HCT116 (cell line): Measurements from ENCODE around the gene TTLL9. TPM values are rescaled to one million over a fixed set of nuclear protein-coding genes. Genes with fewer than 3 reads are reported as not detected.

Experiments
- ATAC-seq: fragments of 200-7000 bp; cut with Tn5 transposase; 2 replicates; pipeline ENCODE4 v1.9.1; 2020; ENCODE audit warnings: mild to moderate bottlenecking, moderate library complexity
- BruUV-seq: library from RNA; stranded (reverse); fragments of 400-500 nt; replicated peaks from 2 replicates; lab custom pipeline; 2021; lab: Mats Ljungman, UMichigan
- CTCF ChIA-PET: fragments of 300-600 bp; sonication (Branson Sonifier 250); formaldehyde crosslinking; loops from one replicate; lab custom pipeline; 2021; ENCODE audit warnings: antibody characterized with exemption; lab: Charles Lee
- POLR2A ChIA-PET: fragments of 300-600, 350-600 bp; sonication (Branson Sonifier 250); formaldehyde crosslinking; loops from one replicate; lab custom pipeline; 2021; ENCODE audit warnings: antibody characterized with exemption; lab: Charles Lee
- RAD21 ChIA-PET, 2 experiments: fragments of 300-600 bp; sonication (Branson Sonifier 250); formaldehyde crosslinking; loops; one replicate each; lab custom pipeline; 2023; ENCODE audit warnings: low total read pairs in 2 of 2; ENCODE audit not compliant: uncharacterized antibody in 2 of 2, unreplicated experiment in 2 of 2, low non-redundant PET in 1 of 2; lab: Charles Lee
- DNase-seq: peaks from one replicate; pipeline ENCODE4 v3.0.0-alpha.2; 2010; ENCODE audit warnings: low read depth, low spot score
- H2AFZ ChIP-seq: fragments of 200-600 bp; shearing (Covaris generic), sonication (generic); 2 replicates; pipeline ENCODE4 v1.6.1; 2017; ENCODE audit warnings: low read depth, mixed run types, mixed read lengths, antibody characterized with exemption, low read length; ENCODE audit not compliant: poor library complexity, severe bottlenecking
- H3K27ac ChIP-seq: 2 replicates; pipeline ENCODE4 v1.5.1; 2012; ENCODE audit warnings: low read depth, low read length
- H3K27me3 ChIP-seq: fragments of 200-600 bp; sonication (generic); 2 replicates; pipeline ENCODE4 v1.6.1; 2016; ENCODE audit warnings: mixed run types, low read length, mixed read lengths; ENCODE audit not compliant: insufficient read depth
- H3K36me3 ChIP-seq, 2 experiments: fragments of 200-500 bp in 1 of 2; fragments of 200-600 bp in 1 of 2; sonication (Bioruptor generic) in 1 of 2; sonication (generic) in 1 of 2; 2 replicates each; pipeline versions ENCODE4 v1.5.1 to v1.6.1; 2014 to 2016; ENCODE audit warnings: low read length in 2 of 2, inconsistent platforms in 1 of 2, mixed read lengths in 1 of 2, mixed run types in 1 of 2; ENCODE audit not compliant: insufficient read depth in 2 of 2, control insufficient read depth in 1 of 2
- H3K4me1 ChIP-seq, 2 experiments: fragments of 200-600 bp in 1 of 2; sonication (generic) in 1 of 2; 2 replicates each; pipeline versions ENCODE4 v1.5.1 to v1.6.1; 2012 to 2017; ENCODE audit warnings: low read length in 2 of 2, inconsistent platforms in 1 of 2, mild to moderate bottlenecking in 1 of 2, mixed read lengths in 1 of 2, mixed run types in 1 of 2, moderate library complexity in 1 of 2; ENCODE audit not compliant: insufficient read depth in 2 of 2, control insufficient read depth in 1 of 2
- H3K4me2 ChIP-seq: fragments of 200-600 bp; sonication (generic); 2 replicates; pipeline ENCODE4 v1.6.1; 2017; ENCODE audit warnings: mixed run types, low read length, mixed read lengths
- H3K4me3 ChIP-seq, 2 experiments: fragments of 200-600 bp in 1 of 2; sonication (generic) in 1 of 2; replicated peaks in 1 of 2; 2 replicates each; pipeline ENCODE4 v1.5.1; 2011 to 2016; ENCODE audit warnings: low read length in 2 of 2, control low read depth in 1 of 2, low read depth in 1 of 2, mild to moderate bottlenecking in 1 of 2, mixed read lengths in 1 of 2, mixed run types in 1 of 2
- H3K79me2 ChIP-seq: fragments of 200-600 bp; sonication (generic); 2 replicates; pipeline ENCODE4 v1.6.1; 2017; ENCODE audit warnings: mild to moderate bottlenecking, mixed run types, low read length, moderate library complexity, mixed read lengths; ENCODE audit not compliant: insufficient read depth
- H3K9ac ChIP-seq: fragments of 200-600 bp; sonication (generic); 2 replicates; pipeline ENCODE4 v1.6.1; 2016; ENCODE audit warnings: low read length, mixed read lengths
- H3K9me2 ChIP-seq: fragments of 200-600 bp; sonication (generic), shearing (Covaris generic); 2 replicates; pipeline ENCODE4 v1.6.1; 2017; ENCODE audit warnings: mixed run types, mild to moderate bottlenecking, moderate library complexity; ENCODE audit not compliant: insufficient read depth
- H3K9me3 ChIP-seq, 2 experiments: fragments of 200-500 bp in 1 of 2; fragments of 200-600 bp in 1 of 2; sonication (Bioruptor generic) in 1 of 2; sonication (generic) in 1 of 2; 2 replicates each; pipeline ENCODE4 v1.6.1; 2014 to 2017; ENCODE audit warnings: low read length in 2 of 2, mixed read lengths in 2 of 2, inconsistent platforms in 1 of 2, low read depth in 1 of 2, mild to moderate bottlenecking in 1 of 2, mixed run types in 1 of 2, moderate library complexity in 1 of 2; ENCODE audit not compliant: control insufficient read depth in 1 of 2, insufficient read depth in 1 of 2
- H4K20me1 ChIP-seq: fragments of 200-600 bp; sonication (generic), shearing (Covaris generic); 2 replicates; pipeline ENCODE4 v1.6.1; 2017; ENCODE audit warnings: mixed run types, mild to moderate bottlenecking, moderate library complexity; ENCODE audit not compliant: insufficient read depth
- ATF3 ChIP-seq: IDR thresholded peaks from 2 replicates; pipeline ENCODE4 v1.6.1; 2012
- CBX3 ChIP-seq: IDR thresholded peaks from 2 replicates; pipeline ENCODE4 v1.6.1; 2012; ENCODE audit warnings: low read depth
- EGR1 ChIP-seq: IDR thresholded peaks from 2 replicates; pipeline ENCODE4 v1.6.1; 2012; ENCODE audit warnings: low read depth
- EZH2phosphoT487 ChIP-seq: fragments of 200-600 bp; IDR thresholded peaks from 2 replicates; pipeline ENCODE4 v1.6.1; 2018; ENCODE audit warnings: antibody characterized with exemption, borderline replicate concordance
- FOSL1 ChIP-seq: IDR thresholded peaks from 2 replicates; pipeline ENCODE4 v1.6.1; 2012; ENCODE audit warnings: low read depth
- JUND ChIP-seq: IDR thresholded peaks from 2 replicates; pipeline ENCODE4 v1.6.1; 2012
- POLR2A ChIP-seq: IDR thresholded peaks from 2 replicates; pipeline ENCODE4 v1.7.0; 2011; ENCODE audit warnings: borderline replicate concordance; ENCODE audit not compliant: insufficient read depth, insufficient read length; ENCODE audit errors: extremely low read depth
- POLR2AphosphoS5 ChIP-seq: IDR thresholded peaks from 2 replicates; pipeline ENCODE4 v1.6.1; 2011; ENCODE audit warnings: mild to moderate bottlenecking, low read depth, low read length, moderate library complexity
- RAD21 ChIP-seq: IDR thresholded peaks from 2 replicates; pipeline ENCODE4 v1.6.1; 2012; ENCODE audit warnings: low read depth, mild to moderate bottlenecking
- SP1 ChIP-seq: IDR thresholded peaks from 2 replicates; pipeline ENCODE4 v1.6.1; 2012; ENCODE audit warnings: low read depth
- SRF ChIP-seq: IDR thresholded peaks from 2 replicates; pipeline ENCODE4 v1.6.1; 2012; ENCODE audit warnings: low read depth
- YY1 ChIP-seq: IDR thresholded peaks from 2 replicates; pipeline ENCODE4 v1.6.1; 2011; ENCODE audit warnings: low read length, low read depth, moderate library complexity, mild to moderate bottlenecking; ENCODE audit not compliant: insufficient replicate concordance; ENCODE audit errors: extremely low read depth
- ZBTB33 ChIP-seq: IDR thresholded peaks from 2 replicates; pipeline ENCODE4 v1.6.1; 2011; ENCODE audit warnings: mild to moderate bottlenecking, low read length, moderate library complexity; ENCODE audit not compliant: insufficient replicate concordance; ENCODE audit errors: extremely low read depth
- ZNF274 ChIP-seq: fragments of 200-500 bp; sonication (Bioruptor generic); IDR thresholded peaks from 2 replicates; pipeline ENCODE4 v1.6.1; 2014; ENCODE audit warnings: mild to moderate bottlenecking, low read depth, low read length, inconsistent platforms
- intact Hi-C: fragments of 100-400 bp; cut with micrococcal nuclease; formaldehyde crosslinking; loops from 2 replicates; pipeline ENCODE4 v1.10.0; 2022
- total RNA-seq: library from RNA; stranded (reverse); gene quantifications from one replicate; pipeline ENCODE4 v1.2.1, GENCODE V29; 2021; ENCODE audit not compliant: unreplicated experiment

The TTLL9 gene
- total RNA-seq, 1 experiment from 2014 or later = not detected

DNA sequence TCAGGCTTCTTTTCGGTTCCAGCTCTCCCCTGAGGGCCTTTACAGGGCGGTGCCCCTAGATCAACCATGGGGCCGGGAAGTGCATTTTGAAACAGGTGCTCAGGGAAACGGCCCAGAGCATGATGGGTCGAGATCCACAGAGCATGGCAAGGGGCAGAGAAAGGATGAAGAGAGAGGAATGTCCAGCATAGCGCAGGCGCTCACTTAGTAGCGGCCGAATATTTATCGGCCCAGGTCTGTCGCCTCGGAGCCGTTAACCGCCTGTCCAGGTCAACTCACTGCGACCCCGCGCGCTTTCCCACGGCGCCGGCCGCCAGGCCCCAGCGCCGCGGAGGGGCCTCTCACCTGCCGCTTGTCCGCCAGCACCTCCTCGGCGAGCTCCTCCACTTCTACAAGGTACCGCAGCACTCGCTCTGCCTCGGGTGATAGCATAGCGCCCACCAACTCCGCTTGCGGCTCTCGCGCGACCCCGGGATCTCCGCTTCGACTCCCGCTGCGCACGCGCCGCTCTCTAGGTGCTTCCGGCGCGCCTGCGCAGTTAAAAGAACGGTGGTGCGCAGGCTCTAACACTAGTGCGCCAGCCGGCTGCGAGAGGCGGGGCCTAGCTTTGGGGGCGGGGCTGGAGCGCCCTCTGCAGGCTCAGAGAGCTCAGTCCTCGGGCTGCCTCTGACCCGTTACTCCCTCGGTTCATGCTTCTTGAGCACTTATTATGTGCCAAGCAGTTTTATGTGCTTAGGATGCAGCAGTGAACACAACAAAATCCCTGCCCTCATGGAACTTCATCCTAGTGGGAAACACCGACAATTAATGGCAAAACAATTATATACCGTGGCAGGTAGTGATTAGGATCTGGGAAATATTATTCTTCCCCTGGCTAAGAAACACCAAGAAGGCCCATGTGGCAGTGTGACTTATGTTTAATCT lies 81.4 kb downstream of the TTLL9 start, which contains the start of gene PDRG1 (continued):
- TF ChIP-seq ZBTB33 (peak; percentile 89), CBX3 (no peak; the same call in none of the 2 replicates), ZNF274 (no peak)

GRCh38 chr20:31953556-31954148 lies 83.2 kb downstream of the TTLL9 start:
- ATAC-seq = no peak
- no TSS peak for BruUV-seq
- H4K20me1 ChIP-seq = no peaks in the 10 kb centered on the region
- no peak for DNase-seq
- intact Hi-C loops = no loop called here
- H3K27me3 ChIP-seq = peaks cover 18% of the 10 kb centered on the region; the same call in 1 of the 2 replicates
- no peaks in the 10 kb centered on the region for H3K9me2 ChIP-seq
- ChIA-PET RAD21 (interaction anchor here in 1 of 2 experiments (1.8 kb wide), 1 partner anchor 64 kb away, joined by 6 read pairs; no protein-coding TSS in a partner anchor), CTCF (interaction anchor here (2.0 to 4.4 kb wide), 2 partner anchors 33 to 101 kb away, joined by 6 to 44 read pairs; no protein-coding TSS in a partner anchor), POLR2A (no interaction called here)
- H3K79me2 ChIP-seq = peaks cover 31% of the 10 kb centered on the region
- H3K27ac ChIP-seq = no peak overlapping the region
- H3K9ac ChIP-seq = no peak overlapping the region
- peaks cover 0 to 13% of the 10 kb centered on the region in 2 experiments; a peak in 2 of 4 replicates for H3K4me1 ChIP-seq
- H3K36me3 ChIP-seq = peaks cover 16% of the 10 kb centered on the region in 2 experiments; a peak in 3 of 4 replicates
- no peak overlapping the region for H3K4me2 ChIP-seq
- no peaks in the 10 kb centered on the region; a peak in 1 of 4 replicates for H3K9me3 ChIP-seq
- no peak overlapping the region for H2AFZ ChIP-seq
- TF ChIP-seq SP1 (no peak), POLR2AphosphoS5 (no peak), FOSL1 (no peak), JUND (no peak), POLR2A (no peak), SRF (no peak), EZH2phosphoT487 (no peak), YY1 (no peak), EGR1 (no peak), RAD21 (no peak), ATF3 (no peak)
- no peak overlapping the region for H3K4me3 ChIP-seq
